Vagina (tissue), 2 donors: ENCODE results near the gene SPTBN4.

ENCODE experiments used
- POLR2A ChIP-seq, 2 donors: fragments of 450-650 bp; IDR thresholded peaks; one replicate each; pipeline ENCODE4 v1.6.1; 2017; ENCODE audit warnings: antibody characterized with exemption in 2 of 2, mild to moderate bottlenecking in 2 of 2, moderate library complexity in 2 of 2
- TF ChIP-seq, protein P1 (sequence below), 3 experiments: fragments of 450-650 bp in 2 of 3; fragments of 200-600 bp in 1 of 3; sonication (generic) in 1 of 3; IDR thresholded peaks; one replicate each; pipeline ENCODE4 v1.5.1; 2017 to 2019; ENCODE audit warnings: antibody characterized with exemption in 3 of 3, mild to moderate bottlenecking in 2 of 3, moderate library complexity in 2 of 3

DNA sequence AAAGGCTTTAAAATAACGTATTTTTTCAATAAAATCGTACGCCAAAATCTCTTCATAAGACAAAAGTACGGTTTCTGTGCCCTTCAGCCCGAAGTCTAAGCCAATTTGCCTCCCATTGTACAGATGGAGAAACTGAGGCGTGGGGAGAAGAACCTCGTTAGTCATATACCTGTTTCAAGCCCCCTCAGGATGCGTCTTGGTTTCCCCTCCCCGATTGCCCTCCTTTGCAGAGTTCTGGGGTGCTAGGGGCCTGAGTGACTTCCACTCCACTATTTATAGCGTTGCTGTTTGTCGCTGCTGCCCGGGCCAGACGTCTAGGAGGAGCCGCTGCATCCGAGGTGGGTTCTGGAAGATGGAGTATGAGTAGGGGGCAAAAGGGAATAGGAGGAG lies 132.1 kb downstream of the SPTBN4 start:
- TF ChIP-seq, protein P1, sequence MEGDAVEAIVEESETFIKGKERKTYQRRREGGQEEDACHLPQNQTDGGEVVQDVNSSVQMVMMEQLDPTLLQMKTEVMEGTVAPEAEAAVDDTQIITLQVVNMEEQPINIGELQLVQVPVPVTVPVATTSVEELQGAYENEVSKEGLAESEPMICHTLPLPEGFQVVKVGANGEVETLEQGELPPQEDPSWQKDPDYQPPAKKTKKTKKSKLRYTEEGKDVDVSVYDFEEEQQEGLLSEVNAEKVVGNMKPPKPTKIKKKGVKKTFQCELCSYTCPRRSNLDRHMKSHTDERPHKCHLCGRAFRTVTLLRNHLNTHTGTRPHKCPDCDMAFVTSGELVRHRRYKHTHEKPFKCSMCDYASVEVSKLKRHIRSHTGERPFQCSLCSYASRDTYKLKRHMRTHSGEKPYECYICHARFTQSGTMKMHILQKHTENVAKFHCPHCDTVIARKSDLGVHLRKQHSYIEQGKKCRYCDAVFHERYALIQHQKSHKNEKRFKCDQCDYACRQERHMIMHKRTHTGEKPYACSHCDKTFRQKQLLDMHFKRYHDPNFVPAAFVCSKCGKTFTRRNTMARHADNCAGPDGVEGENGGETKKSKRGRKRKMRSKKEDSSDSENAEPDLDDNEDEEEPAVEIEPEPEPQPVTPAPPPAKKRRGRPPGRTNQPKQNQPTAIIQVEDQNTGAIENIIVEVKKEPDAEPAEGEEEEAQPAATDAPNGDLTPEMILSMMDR (IDR thresholded peaks at IDR 0.05) = no peak
- no peak for TF ChIP-seq POLR2A (IDR thresholded peaks at IDR 0.05)
